ENCODE results near the gene PRL. TPM values are rescaled to one million over a fixed set of nuclear protein-coding genes. Genes with fewer than 3 reads are reported as not detected.

The PRL gene
- total RNA-seq, 1 donor from 2014 or later = not detected

GRCh38 chr6:22251348-22251747 lies 45.5 kb downstream of the PRL start:
- Histone ChIP-seq H3K27me3 (ENCODE audit: insufficient read depth, low read length) (no peaks in the 10 kb centered on the region), H4K20me1 (ENCODE audit: insufficient read depth, low read length) (no peaks in the 10 kb centered on the region), H3K4me1 (ENCODE audit: insufficient read depth, low read length) (peaks cover 24% of the 10 kb centered on the region), H3K79me2 (ENCODE audit: insufficient read depth, low read length) (no peaks in the 10 kb centered on the region), H3K4me2 (ENCODE audit: low read length) (no peak overlapping the region), H2AFZ (ENCODE audit: low read depth, low read length) (no peak overlapping the region), H3K9ac (ENCODE audit: low read length) (no peak overlapping the region), H3K4me3 (ENCODE audit: insufficient read depth, low read depth, low read length) (no peak overlapping the region), H3K9me3 (ENCODE audit: insufficient read depth, low read depth, low read length) (no peaks in the 10 kb centered on the region), H3K27ac (ENCODE audit: low read depth, low read length) (peak overlapping the region; percentile 52), H3K36me3 (ENCODE audit: insufficient read depth, low read length) (no peaks in the 10 kb centered on the region)
- Mint-ChIP-seq H3K27me3 (ENCODE audit: low read depth, unreplicated experiment) (no peaks in the 10 kb centered on the region), H3K9me3 (ENCODE audit: unreplicated experiment) (no peaks in the 10 kb centered on the region), H3K27ac (ENCODE audit: unreplicated experiment) (peak overlapping the region; percentile 89), H3K4me3 (ENCODE audit: unreplicated experiment) (no peak overlapping the region), H3K36me3 (ENCODE audit: low read depth, unreplicated experiment) (no peaks in the 10 kb centered on the region), H3K4me1 (ENCODE audit: low read depth, unreplicated experiment) (peaks cover 25% of the 10 kb centered on the region)
- FAIRE-seq (peak; percentile 29), DNase-seq (ENCODE audit: low read depth) (peak; percentile 74)
- TF ChIP-seq EZH2 (IDR thresholded peaks at IDR 0.05; ENCODE audit: insufficient read depth, low read length) = no peak
- TF ChIP-seq CTCF (IDR thresholded peaks at IDR 0.05; ENCODE audit: insufficient read depth, low read depth, low read length) = no peak

GRCh38 chr6:22250486-22250885 lies 46.4 kb downstream of the PRL start:
- DNase-seq (ENCODE audit: low read depth) (no peak), FAIRE-seq (no peak)
- H3K27me3 ChIP-seq (ENCODE audit: insufficient read depth, low read length) = no peaks in the 10 kb centered on the region
- Mint-ChIP-seq H3K27me3 (ENCODE audit: low read depth, unreplicated experiment) (no peaks in the 10 kb centered on the region), H3K9me3 (ENCODE audit: unreplicated experiment) (no peaks in the 10 kb centered on the region), H3K36me3 (ENCODE audit: low read depth, unreplicated experiment) (no peaks in the 10 kb centered on the region), H3K4me1 (ENCODE audit: low read depth, unreplicated experiment) (peaks cover 24% of the 10 kb centered on the region), H3K27ac (ENCODE audit: unreplicated experiment) (peak overlapping the region; percentile 89), H3K4me3 (ENCODE audit: unreplicated experiment) (no peak overlapping the region)
- no peak overlapping the region for H3K9ac ChIP-seq (ENCODE audit: low read length)
- H2AFZ ChIP-seq (ENCODE audit: low read depth, low read length) = no peak overlapping the region
- peak overlapping the region; percentile 52 for H3K27ac ChIP-seq (ENCODE audit: low read depth, low read length)
- peaks cover 24% of the 10 kb centered on the region for H3K4me1 ChIP-seq (ENCODE audit: insufficient read depth, low read length)
- no peaks in the 10 kb centered on the region for H3K79me2 ChIP-seq (ENCODE audit: insufficient read depth, low read length)
- TF ChIP-seq EZH2 (IDR thresholded peaks at IDR 0.05; ENCODE audit: insufficient read depth, low read length) (no peak), CTCF (IDR thresholded peaks at IDR 0.05; ENCODE audit: insufficient read depth, low read depth, low read length) (no peak)
- no peak overlapping the region for H3K4me2 ChIP-seq (ENCODE audit: low read length)
- H4K20me1 ChIP-seq (ENCODE audit: insufficient read depth, low read length) = no peaks in the 10 kb centered on the region
- H3K36me3 ChIP-seq (ENCODE audit: insufficient read depth, low read length) = no peaks in the 10 kb centered on the region
- no peak overlapping the region for H3K4me3 ChIP-seq (ENCODE audit: insufficient read depth, low read depth, low read length)
- no peaks in the 10 kb centered on the region for H3K9me3 ChIP-seq (ENCODE audit: insufficient read depth, low read depth, low read length)

GRCh38 chr6:22249711-22250350 lies 47.0 kb downstream of the PRL start:
- no peak overlapping the region for H2AFZ ChIP-seq (ENCODE audit: low read depth, low read length)
- TF ChIP-seq CTCF (IDR thresholded peaks at IDR 0.05; ENCODE audit: insufficient read depth, low read depth, low read length) (no peak), EZH2 (IDR thresholded peaks at IDR 0.05; ENCODE audit: insufficient read depth, low read length) (no peak)
- no peaks in the 10 kb centered on the region for H3K36me3 ChIP-seq (ENCODE audit: insufficient read depth, low read length)
- peak overlapping the region; percentile 61 for H3K9ac ChIP-seq (ENCODE audit: low read length)
- peaks cover 24% of the 10 kb centered on the region for H3K4me1 Mint-ChIP-seq (ENCODE audit: low read depth, unreplicated experiment)
- no peaks in the 10 kb centered on the region for H3K36me3 Mint-ChIP-seq (ENCODE audit: low read depth, unreplicated experiment)
- no peaks in the 10 kb centered on the region for H3K27me3 ChIP-seq (ENCODE audit: insufficient read depth, low read length)
- H3K9me3 Mint-ChIP-seq (ENCODE audit: unreplicated experiment) = no peaks in the 10 kb centered on the region
- no peaks in the 10 kb centered on the region for H3K9me3 ChIP-seq (ENCODE audit: insufficient read depth, low read depth, low read length)
- FAIRE-seq = no peak
- no peak overlapping the region for H3K4me3 Mint-ChIP-seq (ENCODE audit: unreplicated experiment)
- H3K27me3 Mint-ChIP-seq (ENCODE audit: low read depth, unreplicated experiment) = no peaks in the 10 kb centered on the region
- H3K4me1 ChIP-seq (ENCODE audit: insufficient read depth, low read length) = peaks cover 24% of the 10 kb centered on the region
- no peaks in the 10 kb centered on the region for H4K20me1 ChIP-seq (ENCODE audit: insufficient read depth, low read length)
- no peak overlapping the region for H3K4me3 ChIP-seq (ENCODE audit: insufficient read depth, low read depth, low read length)
- H3K4me2 ChIP-seq (ENCODE audit: low read length) = peak overlapping the region; percentile 44
- peak overlapping the region; percentile 85 for H3K27ac ChIP-seq (ENCODE audit: low read depth, low read length)
- no peaks in the 10 kb centered on the region for H3K79me2 ChIP-seq (ENCODE audit: insufficient read depth, low read length)
- H3K27ac Mint-ChIP-seq (ENCODE audit: unreplicated experiment) = peak overlapping the region; percentile 21
- no peak for DNase-seq (ENCODE audit: low read depth)

Data from astrocyte (in vitro differentiated cells and primary cell).